CD4-positive, CD25-positive, alpha-beta regulatory T cell (primary cell): ENCODE results near the gene MITF. TPM values are rescaled to one million over a fixed set of nuclear protein-coding genes. Genes with fewer than 3 reads are reported as not detected.

Experiments
- ATAC-seq, 2 donors: fragments of 150-1000 bp; cut with Tn5 transposase; one replicate each; pipeline ENCODE4 v1.10.0; 2021; ENCODE audit warnings: low read depth in 2 of 2, moderate number of reproducible peaks in 2 of 2, moderate library complexity in 1 of 2
- DNase-seq, 3 donors: peaks; one replicate each; pipeline versions ENCODE4 v3.0.0 to v3.0.0-alpha.2; 2012 to 2022; ENCODE audit warnings: mixed read lengths in 1 of 3
- H3K27ac ChIP-seq: one replicate; pipeline ENCODE4 v1.7.0; 2013; ENCODE audit warnings: mild to moderate bottlenecking, low read length; ENCODE audit not compliant: insufficient read depth, poor library complexity, severe bottlenecking
- H3K27me3 ChIP-seq: one replicate; pipeline ENCODE4 v1.7.0; 2013; ENCODE audit warnings: low read length; ENCODE audit not compliant: control insufficient read depth, insufficient read depth
- H3K36me3 ChIP-seq: one replicate; pipeline ENCODE4 v1.7.0; 2013; ENCODE audit warnings: mild to moderate bottlenecking, low read length, moderate library complexity; ENCODE audit not compliant: control insufficient read depth, insufficient read depth
- H3K4me1 ChIP-seq: 2 replicates; pipeline ENCODE4 v1.7.0; 2013; ENCODE audit warnings: mild to moderate bottlenecking, low read length; ENCODE audit not compliant: insufficient read depth, control insufficient read depth, poor library complexity, severe bottlenecking
- H3K4me3 ChIP-seq: one replicate; pipeline ENCODE4 v1.7.0; 2013; ENCODE audit warnings: low read depth, mild to moderate bottlenecking, low read length, moderate library complexity
- H3K9me3 ChIP-seq, 2 experiments: 1 replicate in 1 of 2; 2 replicates in 1 of 2; pipeline ENCODE4 v1.7.0; 2013; ENCODE audit warnings: low read length in 2 of 2, mild to moderate bottlenecking in 1 of 2, moderate library complexity in 1 of 2; ENCODE audit not compliant: control insufficient read depth in 2 of 2
- H3K27ac Mint-ChIP-seq, 3 donors: one replicate each; pipeline ENCODE4 v1.8.0; 2020 to 2022; ENCODE audit warnings: mild to moderate bottlenecking in 3 of 3, mixed read lengths in 3 of 3, moderate library complexity in 2 of 3
- H3K27me3 Mint-ChIP-seq: one replicate; pipeline ENCODE4 v1.8.0; 2022; ENCODE audit warnings: mild to moderate bottlenecking, mixed read lengths
- H3K36me3 Mint-ChIP-seq: one replicate; pipeline ENCODE4 v1.8.0; 2020; ENCODE audit warnings: mixed read lengths
- H3K4me1 Mint-ChIP-seq, 4 donors: one replicate each; pipeline ENCODE4 v1.8.0; 2020 to 2022; ENCODE audit warnings: mixed read lengths in 4 of 4, mild to moderate bottlenecking in 1 of 4
- H3K4me3 Mint-ChIP-seq, 4 donors: one replicate each; pipeline ENCODE4 v1.8.0; 2020 to 2022; ENCODE audit warnings: mild to moderate bottlenecking in 4 of 4, mixed read lengths in 4 of 4, moderate library complexity in 3 of 4
- H3K9me3 Mint-ChIP-seq, 7 donors: one replicate each; pipeline ENCODE4 v1.8.0; 2020 to 2022; ENCODE audit warnings: mixed read lengths in 7 of 7, mild to moderate bottlenecking in 3 of 7, moderate library complexity in 2 of 7
- polyA plus RNA-seq, 4 donors: library from polyadenylated mRNA; unstranded; fragments of 300-500 nt; fragmentation: Illumina TruSeq; gene quantifications; one replicate each; pipeline ENCODE4 v1.2.3, GENCODE V29; 2021
- total RNA-seq: library from RNA; stranded (reverse); gene quantifications from one replicate; pipeline ENCODE4 v1.2.3, GENCODE V29; 2022

MITF gene
- total and polyA plus RNA-seq, 5 donors from 2014 or later, result 0.44 TPM; not detected in 4

GRCh38 chr3:69831737-69832136 lies 92.5 kb downstream of the MITF start:
- H3K4me1 Mint-ChIP-seq, result no peaks in the 10 kb centered on the region
- H3K9me3 Mint-ChIP-seq, result peaks cover 2 to 29% (median 5%) of the 10 kb centered on the region in 7 donors

DNA sequence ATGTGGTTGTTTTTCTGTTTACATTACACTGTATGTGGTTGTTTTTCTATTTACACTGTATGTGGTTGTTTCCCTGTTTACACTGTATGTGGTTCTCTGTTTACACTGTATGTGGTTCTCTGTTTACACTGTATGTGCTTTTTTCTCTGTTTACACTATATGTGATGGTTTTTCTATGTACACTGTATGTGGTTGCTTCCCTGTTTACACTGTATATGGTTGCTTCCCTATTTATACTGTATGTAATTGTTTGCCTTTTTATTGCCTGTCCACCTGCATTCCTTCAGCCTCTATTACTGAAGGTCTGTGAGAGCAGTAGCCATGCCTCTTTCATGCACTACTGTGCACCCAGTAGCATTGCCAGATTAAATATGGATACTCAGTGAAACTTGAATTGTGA lies 94.3 kb downstream of the MITF start:
- no peak for DNase-seq
- Histone ChIP-seq H3K27ac (no peak overlapping the region), H3K4me1 (no peaks in the 10 kb centered on the region), H3K27me3 (no peaks in the 10 kb centered on the region), H3K36me3 (no peaks in the 10 kb centered on the region), H3K4me3 (no peak overlapping the region), H3K9me3 (no peaks in the 10 kb centered on the region)
- ATAC-seq, result no peak
- Mint-ChIP-seq H3K27me3 (no peaks in the 10 kb centered on the region), H3K9me3 (peaks cover 2 to 29% (median 10%) of the 10 kb centered on the region in 7 donors), H3K4me3 (no peak overlapping the region), H3K4me1 (no peaks in the 10 kb centered on the region), H3K27ac (no peak overlapping the region), H3K36me3 (no peaks in the 10 kb centered on the region)

More at GRCh38 chr3:69831737-69832136, 92.5 kb downstream of the MITF start:
- no peak overlapping the region for H3K4me3 Mint-ChIP-seq
- H3K4me3 ChIP-seq, result no peak overlapping the region
- no peak overlapping the region for H3K27ac Mint-ChIP-seq
- no peaks in the 10 kb centered on the region for H3K36me3 ChIP-seq
- no peaks in the 10 kb centered on the region for H3K27me3 Mint-ChIP-seq
- H3K36me3 Mint-ChIP-seq, result no peaks in the 10 kb centered on the region
- no peaks in the 10 kb centered on the region for H3K9me3 ChIP-seq
- DNase-seq (no peak), ATAC-seq (no peak)
- H3K27ac ChIP-seq, result no peak overlapping the region
- H3K27me3 ChIP-seq, result no peaks in the 10 kb centered on the region
- no peaks in the 10 kb centered on the region for H3K4me1 ChIP-seq

- Histone ChIP-seq H3K9me3 (no peaks in the 10 kb centered on the region), H3K4me1 (no peaks in the 10 kb centered on the region), H3K36me3 (no peaks in the 10 kb centered on the region), H3K27ac (no peak overlapping the region), H3K4me3 (no peak overlapping the region), H3K27me3 (no peaks in the 10 kb centered on the region)
- DNase-seq (no peak), ATAC-seq (no peak)
- Mint-ChIP-seq H3K9me3 (peaks cover 2 to 22% (median 11%) of the 10 kb centered on the region in 7 donors), H3K27me3 (no peaks in the 10 kb centered on the region), H3K27ac (no peak overlapping the region), H3K4me1 (no peaks in the 10 kb centered on the region), H3K4me3 (no peak overlapping the region), H3K36me3 (no peaks in the 10 kb centered on the region)
These were observed 99.0 kb downstream of the MITF start for GRCh38 chr3:69838217-69838616.

DNA sequence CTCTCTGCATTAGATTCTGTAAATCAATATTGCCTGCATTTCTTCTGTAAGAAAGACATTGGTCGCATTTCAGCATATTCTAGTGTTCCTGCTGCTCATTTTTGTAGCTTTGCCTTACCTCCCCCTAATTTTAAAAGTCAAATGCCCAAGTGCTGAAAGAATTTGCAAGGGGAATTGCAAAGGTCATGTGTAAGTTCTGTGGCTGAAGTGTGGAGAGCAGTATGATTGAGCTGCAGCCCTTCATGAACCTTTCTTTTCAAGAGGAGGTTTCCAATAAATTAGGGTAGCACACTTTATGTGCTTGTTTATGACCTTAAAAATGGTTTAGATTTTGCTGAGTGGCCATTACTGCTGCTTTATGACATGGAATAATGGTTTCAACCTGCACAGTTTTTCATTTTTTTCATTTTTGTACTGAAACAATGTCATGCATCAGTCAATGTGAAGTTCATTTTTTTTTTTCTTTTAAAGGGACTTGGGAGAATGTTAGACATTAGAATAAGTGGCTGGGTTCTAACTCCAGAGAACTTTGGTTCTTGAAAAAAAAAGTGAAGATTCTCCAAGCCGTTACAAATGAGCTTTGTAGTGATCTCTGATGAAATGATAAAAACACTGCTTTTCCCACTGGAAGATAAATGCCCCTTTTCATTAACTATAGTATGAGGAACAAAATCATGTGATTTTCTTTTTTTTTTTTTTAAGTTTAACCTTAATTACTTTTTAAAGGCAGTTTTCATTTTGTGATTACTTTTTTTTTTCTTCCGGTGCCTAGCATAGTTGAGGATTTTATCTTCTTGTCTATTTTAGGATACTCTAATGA lies 99.6 kb downstream of the MITF start:
- Histone ChIP-seq H3K4me3 (no peak overlapping the region), H3K9me3 (no peaks in the 10 kb centered on the region), H3K4me1 (no peaks in the 10 kb centered on the region), H3K36me3 (no peaks in the 10 kb centered on the region), H3K27ac (no peak overlapping the region), H3K27me3 (no peaks in the 10 kb centered on the region)
- Mint-ChIP-seq H3K36me3 (no peaks in the 10 kb centered on the region), H3K4me1 (no peaks in the 10 kb centered on the region), H3K9me3 (peaks cover 2 to 26% (median 11%) of the 10 kb centered on the region in 7 donors), H3K27me3 (no peaks in the 10 kb centered on the region), H3K4me3 (peak overlapping the region in 1 of 4 donors; percentile 54), H3K27ac (no peak overlapping the region)
- no peak for ATAC-seq
- DNase-seq, result no peak

- Mint-ChIP-seq H3K4me1 (no peaks in the 10 kb centered on the region), H3K27ac (no peak overlapping the region), H3K27me3 (no peaks in the 10 kb centered on the region)
These were observed 103.1 kb downstream of the MITF start for GRCh38 chr3:69842351-69842750.

DNA sequence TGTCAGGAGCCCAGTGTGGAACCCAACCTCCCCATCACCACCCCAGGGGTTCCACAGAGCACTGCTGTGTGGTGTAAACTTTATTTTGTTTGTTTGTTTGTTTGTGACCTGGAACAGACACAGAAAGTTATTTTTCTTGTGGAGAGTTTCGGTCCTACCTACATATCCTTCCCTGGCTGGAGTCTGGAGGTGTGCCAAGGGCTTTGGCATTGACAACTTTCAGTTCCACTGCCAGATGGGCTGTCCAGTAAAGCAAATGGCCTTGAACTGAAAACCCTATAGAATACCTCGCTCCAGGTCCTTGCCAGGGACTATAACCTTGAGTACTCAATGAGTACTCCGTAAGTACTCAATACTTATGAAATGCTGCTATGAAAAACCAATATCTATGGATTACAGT lies 103.5 kb downstream of the MITF start:
- Histone ChIP-seq H3K9me3 (no peaks in the 10 kb centered on the region), H3K27me3 (no peaks in the 10 kb centered on the region), H3K4me3 (no peak overlapping the region), H3K27ac (no peak overlapping the region), H3K4me1 (no peaks in the 10 kb centered on the region), H3K36me3 (no peaks in the 10 kb centered on the region)
- Mint-ChIP-seq H3K4me3 (no peak overlapping the region), H3K4me1 (no peaks in the 10 kb centered on the region), H3K36me3 (no peaks in the 10 kb centered on the region), H3K9me3 (peaks cover 0 to 12% (median 2%) of the 10 kb centered on the region in 7 donors), H3K27me3 (no peaks in the 10 kb centered on the region), H3K27ac (no peak overlapping the region)
- DNase-seq, result no peak
- ATAC-seq, result no peak

More at GRCh38 chr3:69842351-69842750, 103.1 kb downstream of the MITF start:
- Histone ChIP-seq H3K27ac (no peak overlapping the region), H3K4me1 (no peaks in the 10 kb centered on the region), H3K36me3 (no peaks in the 10 kb centered on the region), H3K9me3 (no peaks in the 10 kb centered on the region), H3K27me3 (no peaks in the 10 kb centered on the region), H3K4me3 (no peak overlapping the region)
- no peak for ATAC-seq
- Mint-ChIP-seq H3K36me3 (no peaks in the 10 kb centered on the region), H3K4me3 (no peak overlapping the region), H3K9me3 (peaks cover 0 to 12% (median 5%) of the 10 kb centered on the region in 7 donors)
- DNase-seq, result no peak

DNA sequence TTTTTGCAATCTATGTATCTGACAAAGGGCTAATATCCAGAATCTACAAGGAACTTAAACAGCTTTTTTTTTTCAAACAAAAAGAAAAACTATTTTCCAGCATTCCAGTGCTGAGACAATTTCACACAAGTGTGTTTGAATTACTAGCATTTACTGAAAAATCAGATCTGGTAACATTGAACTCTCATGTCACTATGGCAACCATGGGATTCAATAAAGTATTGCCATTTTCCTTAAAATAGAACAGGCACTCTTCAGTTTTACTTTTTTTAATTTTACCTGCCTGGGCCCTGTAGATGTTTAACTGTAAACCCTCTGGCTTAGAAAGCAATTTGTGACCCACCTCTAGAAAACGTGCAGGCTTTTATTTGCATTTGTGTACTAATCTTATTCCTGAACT lies 105.4 kb downstream of the MITF start:
- Mint-ChIP-seq H3K4me1 (no peaks in the 10 kb centered on the region), H3K9me3 (peaks cover 0 to 12% (median 1%) of the 10 kb centered on the region in 7 donors), H3K27ac (no peak overlapping the region), H3K4me3 (no peak overlapping the region), H3K27me3 (no peaks in the 10 kb centered on the region), H3K36me3 (no peaks in the 10 kb centered on the region)
- Histone ChIP-seq H3K4me1 (no peaks in the 10 kb centered on the region), H3K27me3 (no peaks in the 10 kb centered on the region), H3K27ac (no peak overlapping the region), H3K36me3 (no peaks in the 10 kb centered on the region), H3K9me3 (no peaks in the 10 kb centered on the region), H3K4me3 (no peak overlapping the region)
- no peak for DNase-seq
- no peak for ATAC-seq

- Histone ChIP-seq H3K9me3 (no peaks in the 10 kb centered on the region), H3K4me3 (no peak overlapping the region), H3K36me3 (no peaks in the 10 kb centered on the region), H3K27me3 (no peaks in the 10 kb centered on the region), H3K4me1 (no peaks in the 10 kb centered on the region), H3K27ac (no peak overlapping the region)
- Mint-ChIP-seq H3K4me1 (no peaks in the 10 kb centered on the region), H3K4me3 (no peak overlapping the region), H3K9me3 (peaks cover 0 to 12% (median 1%) of the 10 kb centered on the region in 7 donors), H3K27me3 (no peaks in the 10 kb centered on the region), H3K27ac (no peak overlapping the region), H3K36me3 (no peaks in the 10 kb centered on the region)
- no peak for DNase-seq
- ATAC-seq, result no peak
These were observed 108.0 kb downstream of the MITF start for GRCh38 chr3:69847303-69847702.
